ENCODE measurements around the gene TCERG1L. TPM values are rescaled to one million over a fixed set of nuclear protein-coding genes. Genes with fewer than 3 reads are reported as not detected.
"Not testable (repeated sequence)": the region's sequence is repeated elsewhere in the genome, so short reads cannot be mapped to it uniquely, and the experiment has no call there.

Gene TCERG1L
- total RNA-seq, 1 experiment from 2014 or later: 1.5 TPM

GRCh38 chr10:131137223-131137622 lies 174.3 kb downstream of the TCERG1L start (continued):
- TF ChIP-seq, protein P1, sequence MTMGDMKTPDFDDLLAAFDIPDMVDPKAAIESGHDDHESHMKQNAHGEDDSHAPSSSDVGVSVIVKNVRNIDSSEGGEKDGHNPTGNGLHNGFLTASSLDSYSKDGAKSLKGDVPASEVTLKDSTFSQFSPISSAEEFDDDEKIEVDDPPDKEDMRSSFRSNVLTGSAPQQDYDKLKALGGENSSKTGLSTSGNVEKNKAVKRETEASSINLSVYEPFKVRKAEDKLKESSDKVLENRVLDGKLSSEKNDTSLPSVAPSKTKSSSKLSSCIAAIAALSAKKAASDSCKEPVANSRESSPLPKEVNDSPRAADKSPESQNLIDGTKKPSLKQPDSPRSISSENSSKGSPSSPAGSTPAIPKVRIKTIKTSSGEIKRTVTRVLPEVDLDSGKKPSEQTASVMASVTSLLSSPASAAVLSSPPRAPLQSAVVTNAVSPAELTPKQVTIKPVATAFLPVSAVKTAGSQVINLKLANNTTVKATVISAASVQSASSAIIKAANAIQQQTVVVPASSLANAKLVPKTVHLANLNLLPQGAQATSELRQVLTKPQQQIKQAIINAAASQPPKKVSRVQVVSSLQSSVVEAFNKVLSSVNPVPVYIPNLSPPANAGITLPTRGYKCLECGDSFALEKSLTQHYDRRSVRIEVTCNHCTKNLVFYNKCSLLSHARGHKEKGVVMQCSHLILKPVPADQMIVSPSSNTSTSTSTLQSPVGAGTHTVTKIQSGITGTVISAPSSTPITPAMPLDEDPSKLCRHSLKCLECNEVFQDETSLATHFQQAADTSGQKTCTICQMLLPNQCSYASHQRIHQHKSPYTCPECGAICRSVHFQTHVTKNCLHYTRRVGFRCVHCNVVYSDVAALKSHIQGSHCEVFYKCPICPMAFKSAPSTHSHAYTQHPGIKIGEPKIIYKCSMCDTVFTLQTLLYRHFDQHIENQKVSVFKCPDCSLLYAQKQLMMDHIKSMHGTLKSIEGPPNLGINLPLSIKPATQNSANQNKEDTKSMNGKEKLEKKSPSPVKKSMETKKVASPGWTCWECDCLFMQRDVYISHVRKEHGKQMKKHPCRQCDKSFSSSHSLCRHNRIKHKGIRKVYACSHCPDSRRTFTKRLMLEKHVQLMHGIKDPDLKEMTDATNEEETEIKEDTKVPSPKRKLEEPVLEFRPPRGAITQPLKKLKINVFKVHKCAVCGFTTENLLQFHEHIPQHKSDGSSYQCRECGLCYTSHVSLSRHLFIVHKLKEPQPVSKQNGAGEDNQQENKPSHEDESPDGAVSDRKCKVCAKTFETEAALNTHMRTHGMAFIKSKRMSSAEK (CRISPR knock-in tag; IDR thresholded peaks at IDR 0.05; ENCODE audit: borderline replicate concordance): no peak
- TF ChIP-seq ZBTB21 (CRISPR knock-in tag; IDR thresholded peaks at IDR 0.05; ENCODE audit: borderline replicate concordance): no peak
- TF ChIP-seq, protein P2, sequence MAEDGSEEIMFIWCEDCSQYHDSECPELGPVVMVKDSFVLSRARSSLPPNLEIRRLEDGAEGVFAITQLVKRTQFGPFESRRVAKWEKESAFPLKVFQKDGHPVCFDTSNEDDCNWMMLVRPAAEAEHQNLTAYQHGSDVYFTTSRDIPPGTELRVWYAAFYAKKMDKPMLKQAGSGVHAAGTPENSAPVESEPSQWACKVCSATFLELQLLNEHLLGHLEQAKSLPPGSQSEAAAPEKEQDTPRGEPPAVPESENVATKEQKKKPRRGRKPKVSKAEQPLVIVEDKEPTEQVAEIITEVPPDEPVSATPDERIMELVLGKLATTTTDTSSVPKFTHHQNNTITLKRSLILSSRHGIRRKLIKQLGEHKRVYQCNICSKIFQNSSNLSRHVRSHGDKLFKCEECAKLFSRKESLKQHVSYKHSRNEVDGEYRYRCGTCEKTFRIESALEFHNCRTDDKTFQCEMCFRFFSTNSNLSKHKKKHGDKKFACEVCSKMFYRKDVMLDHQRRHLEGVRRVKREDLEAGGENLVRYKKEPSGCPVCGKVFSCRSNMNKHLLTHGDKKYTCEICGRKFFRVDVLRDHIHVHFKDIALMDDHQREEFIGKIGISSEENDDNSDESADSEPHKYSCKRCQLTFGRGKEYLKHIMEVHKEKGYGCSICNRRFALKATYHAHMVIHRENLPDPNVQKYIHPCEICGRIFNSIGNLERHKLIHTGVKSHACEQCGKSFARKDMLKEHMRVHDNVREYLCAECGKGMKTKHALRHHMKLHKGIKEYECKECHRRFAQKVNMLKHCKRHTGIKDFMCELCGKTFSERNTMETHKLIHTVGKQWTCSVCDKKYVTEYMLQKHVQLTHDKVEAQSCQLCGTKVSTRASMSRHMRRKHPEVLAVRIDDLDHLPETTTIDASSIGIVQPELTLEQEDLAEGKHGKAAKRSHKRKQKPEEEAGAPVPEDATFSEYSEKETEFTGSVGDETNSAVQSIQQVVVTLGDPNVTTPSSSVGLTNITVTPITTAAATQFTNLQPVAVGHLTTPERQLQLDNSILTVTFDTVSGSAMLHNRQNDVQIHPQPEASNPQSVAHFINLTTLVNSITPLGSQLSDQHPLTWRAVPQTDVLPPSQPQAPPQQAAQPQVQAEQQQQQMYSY (CRISPR knock-in tag; IDR thresholded peaks at IDR 0.05): no peak

DNA sequence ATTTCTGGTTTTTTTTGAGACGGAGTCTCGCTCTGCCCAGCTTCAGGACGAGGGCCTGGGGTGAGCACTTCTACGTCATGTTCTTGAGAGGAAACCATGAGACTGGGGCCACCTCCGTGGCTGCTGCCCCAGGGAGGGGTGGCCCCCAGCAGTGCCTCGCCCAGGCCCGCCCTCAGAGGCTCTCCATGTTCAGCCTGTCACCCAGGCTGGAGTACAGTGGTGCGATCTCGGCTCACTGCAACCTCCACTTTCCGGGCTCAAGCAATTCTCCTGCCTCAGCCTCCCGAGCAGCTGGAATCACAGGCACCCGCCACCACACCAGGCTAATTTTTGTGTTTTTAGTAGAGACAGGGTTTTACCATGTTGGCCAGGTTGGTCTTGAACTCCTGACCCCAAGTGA lies 175.2 kb downstream of the TCERG1L start:
- H3K4me3 Mint-ChIP-seq; POLR2A ChIA-PET; ATAC-seq; H3K27ac Mint-ChIP-seq; H3K4me1 Mint-ChIP-seq; DNase-seq (ENCODE audit: low spot score): not testable (repeated sequence)
- peaks cover 55% of the 10 kb centered on the region for H3K9me3 Mint-ChIP-seq
- peaks cover 12% of the 10 kb centered on the region for H3K27me3 Mint-ChIP-seq (ENCODE audit: low read depth)
- CTCF ChIA-PET: interaction anchor here (1.5 kb wide), 1 partner anchor 48 kb away, joined by 4 read pairs; no protein-coding TSS in a partner anchor
- peaks cover 69% of the 10 kb centered on the region for H3K36me3 Mint-ChIP-seq

GRCh38 chr10:131135716-131136115 lies 175.8 kb downstream of the TCERG1L start:
- H3K9me3 Mint-ChIP-seq: peaks cover 61% of the 10 kb centered on the region
- H3K36me3 Mint-ChIP-seq: peaks cover 72% of the 10 kb centered on the region
- H3K27me3 Mint-ChIP-seq (ENCODE audit: low read depth): peaks cover 10% of the 10 kb centered on the region
- CTCF ChIA-PET: interaction anchor here (1.5 kb wide), 1 partner anchor 47 kb away, joined by 4 read pairs; no protein-coding TSS in a partner anchor
- POLR2A ChIA-PET: no interaction called here
- no peak for ATAC-seq
- H3K27ac Mint-ChIP-seq: no peak overlapping the region
- H3K4me1 Mint-ChIP-seq: peaks cover 2% of the 10 kb centered on the region
- H3K4me3 Mint-ChIP-seq: no peak overlapping the region
- TF ChIP-seq SMAD3 (CRISPR knock-in tag; IDR thresholded peaks at IDR 0.05; ENCODE audit: borderline replicate concordance) (no peak), RELA (CRISPR knock-in tag; IDR thresholded peaks at IDR 0.05; ENCODE audit: borderline replicate concordance) (no peak), CREB1 (CRISPR knock-in tag; IDR thresholded peaks at IDR 0.05) (no peak)
- TF ChIP-seq, protein P3, sequence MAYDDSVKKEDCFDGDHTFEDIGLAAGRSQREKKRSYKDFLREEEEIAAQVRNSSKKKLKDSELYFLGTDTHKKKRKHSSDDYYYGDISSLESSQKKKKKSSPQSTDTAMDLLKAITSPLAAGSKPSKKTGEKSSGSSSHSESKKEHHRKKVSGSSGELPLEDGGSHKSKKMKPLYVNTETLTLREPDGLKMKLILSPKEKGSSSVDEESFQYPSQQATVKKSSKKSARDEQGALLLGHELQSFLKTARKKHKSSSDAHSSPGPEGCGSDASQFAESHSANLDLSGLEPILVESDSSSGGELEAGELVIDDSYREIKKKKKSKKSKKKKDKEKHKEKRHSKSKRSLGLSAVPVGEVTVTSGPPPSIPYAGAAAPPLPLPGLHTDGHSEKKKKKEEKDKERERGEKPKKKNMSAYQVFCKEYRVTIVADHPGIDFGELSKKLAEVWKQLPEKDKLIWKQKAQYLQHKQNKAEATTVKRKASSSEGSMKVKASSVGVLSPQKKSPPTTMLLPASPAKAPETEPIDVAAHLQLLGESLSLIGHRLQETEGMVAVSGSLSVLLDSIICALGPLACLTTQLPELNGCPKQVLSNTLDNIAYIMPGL (CRISPR knock-in tag; IDR thresholded peaks at IDR 0.05): no peak
- no peak for DNase-seq (ENCODE audit: low spot score)

GRCh38 chr10:131134651-131135050 lies 176.9 kb downstream of the TCERG1L start:
- DNase-seq (ENCODE audit: low spot score) (no peak), ATAC-seq (no peak)
- peaks cover 67% of the 10 kb centered on the region for H3K9me3 Mint-ChIP-seq
- CTCF ChIA-PET: interaction anchor here (1.5 kb wide), 1 partner anchor 46 kb away, joined by 4 read pairs; no protein-coding TSS in a partner anchor
- POLR2A ChIA-PET: no interaction called here
- H3K27me3 Mint-ChIP-seq (ENCODE audit: low read depth): peaks cover 14% of the 10 kb centered on the region
- H3K36me3 Mint-ChIP-seq: peaks cover 75% of the 10 kb centered on the region
- H3K4me3 Mint-ChIP-seq: no peak overlapping the region
- H3K4me1 Mint-ChIP-seq: peaks cover 2% of the 10 kb centered on the region
- H3K27ac Mint-ChIP-seq: no peak overlapping the region
- TF ChIP-seq NR2C2 (CRISPR knock-in tag; IDR thresholded peaks at IDR 0.05): no peak
- no peak for TF ChIP-seq TCF7 (CRISPR knock-in tag; IDR thresholded peaks at IDR 0.05; ENCODE audit: low read depth)
- no peak for TF ChIP-seq ZNF232 (CRISPR knock-in tag; IDR thresholded peaks at IDR 0.05)
- TF ChIP-seq ZNF423 (CRISPR knock-in tag; IDR thresholded peaks at IDR 0.05): no peak
- TF ChIP-seq, protein P4, sequence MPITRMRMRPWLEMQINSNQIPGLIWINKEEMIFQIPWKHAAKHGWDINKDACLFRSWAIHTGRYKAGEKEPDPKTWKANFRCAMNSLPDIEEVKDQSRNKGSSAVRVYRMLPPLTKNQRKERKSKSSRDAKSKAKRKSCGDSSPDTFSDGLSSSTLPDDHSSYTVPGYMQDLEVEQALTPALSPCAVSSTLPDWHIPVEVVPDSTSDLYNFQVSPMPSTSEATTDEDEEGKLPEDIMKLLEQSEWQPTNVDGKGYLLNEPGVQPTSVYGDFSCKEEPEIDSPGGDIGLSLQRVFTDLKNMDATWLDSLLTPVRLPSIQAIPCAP (CRISPR knock-in tag; IDR thresholded peaks at IDR 0.05): no peak
- TF ChIP-seq, protein P5, sequence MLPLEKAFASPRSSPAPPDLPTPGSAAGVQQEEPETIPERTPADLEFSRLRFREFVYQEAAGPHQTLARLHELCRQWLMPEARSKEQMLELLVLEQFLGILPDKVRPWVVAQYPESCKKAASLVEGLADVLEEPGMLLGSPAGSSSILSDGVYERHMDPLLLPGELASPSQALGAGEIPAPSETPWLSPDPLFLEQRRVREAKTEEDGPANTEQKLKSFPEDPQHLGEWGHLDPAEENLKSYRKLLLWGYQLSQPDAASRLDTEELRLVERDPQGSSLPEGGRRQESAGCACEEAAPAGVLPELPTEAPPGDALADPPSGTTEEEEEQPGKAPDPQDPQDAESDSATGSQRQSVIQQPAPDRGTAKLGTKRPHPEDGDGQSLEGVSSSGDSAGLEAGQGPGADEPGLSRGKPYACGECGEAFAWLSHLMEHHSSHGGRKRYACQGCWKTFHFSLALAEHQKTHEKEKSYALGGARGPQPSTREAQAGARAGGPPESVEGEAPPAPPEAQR (CRISPR knock-in tag; IDR thresholded peaks at IDR 0.05): no peak

All from WTC11 (cell line).